Measurements from ENCODE around the gene MIS18BP1. TPM values are rescaled to one million over a fixed set of nuclear protein-coding genes. Genes with fewer than 3 reads are reported as not detected.

MIS18BP1 gene
- total RNA-seq, 3 donors from 2014 or later = 20.4 to 27.7 (median 22.1) TPM

DNA sequence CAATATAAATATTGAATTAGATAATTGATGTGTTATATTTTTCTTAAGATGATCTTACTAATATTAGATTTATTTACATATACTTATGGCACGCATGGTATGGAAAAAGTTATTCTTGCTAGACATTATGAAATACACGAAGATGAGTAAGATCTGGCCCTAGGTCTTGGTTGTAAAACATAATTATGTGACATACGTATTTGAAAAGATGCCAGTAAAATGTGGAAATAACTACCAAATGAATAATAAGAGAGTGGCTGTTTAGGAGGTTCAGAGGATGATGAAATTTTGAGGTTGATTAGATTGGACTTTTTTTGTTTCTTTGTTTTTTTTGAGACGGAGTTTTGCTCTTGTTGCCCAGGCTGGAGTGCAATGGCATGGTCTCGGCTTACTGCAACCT, 75.9 kb downstream of the MIS18BP1 start:
- intact Hi-C loops (cut with DNase I, micrococcal nuclease) = no loop called here
- ATAC-seq (no peak), DNase-seq (no peak)
- Histone ChIP-seq H3K4me3 (no peak overlapping the region), H3K9me3 (no peaks in the 10 kb centered on the region), H3K4me1 (ENCODE audit: low read depth) (no peaks in the 10 kb centered on the region), H3K36me3 (ENCODE audit: low read depth) (no peaks in the 10 kb centered on the region)
- TF ChIP-seq, protein P1, sequence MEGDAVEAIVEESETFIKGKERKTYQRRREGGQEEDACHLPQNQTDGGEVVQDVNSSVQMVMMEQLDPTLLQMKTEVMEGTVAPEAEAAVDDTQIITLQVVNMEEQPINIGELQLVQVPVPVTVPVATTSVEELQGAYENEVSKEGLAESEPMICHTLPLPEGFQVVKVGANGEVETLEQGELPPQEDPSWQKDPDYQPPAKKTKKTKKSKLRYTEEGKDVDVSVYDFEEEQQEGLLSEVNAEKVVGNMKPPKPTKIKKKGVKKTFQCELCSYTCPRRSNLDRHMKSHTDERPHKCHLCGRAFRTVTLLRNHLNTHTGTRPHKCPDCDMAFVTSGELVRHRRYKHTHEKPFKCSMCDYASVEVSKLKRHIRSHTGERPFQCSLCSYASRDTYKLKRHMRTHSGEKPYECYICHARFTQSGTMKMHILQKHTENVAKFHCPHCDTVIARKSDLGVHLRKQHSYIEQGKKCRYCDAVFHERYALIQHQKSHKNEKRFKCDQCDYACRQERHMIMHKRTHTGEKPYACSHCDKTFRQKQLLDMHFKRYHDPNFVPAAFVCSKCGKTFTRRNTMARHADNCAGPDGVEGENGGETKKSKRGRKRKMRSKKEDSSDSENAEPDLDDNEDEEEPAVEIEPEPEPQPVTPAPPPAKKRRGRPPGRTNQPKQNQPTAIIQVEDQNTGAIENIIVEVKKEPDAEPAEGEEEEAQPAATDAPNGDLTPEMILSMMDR (IDR thresholded peaks at IDR 0.05) = no peak

DNA sequence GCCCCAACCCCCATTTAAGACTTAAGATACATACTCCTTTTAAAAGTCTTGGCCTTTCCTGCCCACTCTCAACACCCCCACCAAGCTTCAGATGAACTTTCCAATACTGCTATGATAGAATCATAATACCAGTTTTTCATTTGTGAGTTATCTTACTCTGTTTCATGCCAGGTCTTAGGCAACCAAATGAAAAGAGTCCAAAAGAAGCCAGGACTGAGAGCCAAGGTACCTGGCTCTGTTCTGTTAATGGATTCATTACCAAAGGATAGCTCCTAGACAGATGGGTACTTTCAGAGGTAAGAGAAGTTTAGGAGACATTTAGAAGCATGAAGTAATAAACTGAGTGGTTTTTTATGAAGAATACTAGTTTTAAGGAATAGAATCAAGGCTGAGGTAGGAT, 83.1 kb downstream of the MIS18BP1 start:
- Histone ChIP-seq H3K4me3 (no peak overlapping the region), H3K4me1 (ENCODE audit: low read depth) (no peaks in the 10 kb centered on the region), H3K36me3 (ENCODE audit: low read depth) (no peaks in the 10 kb centered on the region), H3K9me3 (no peaks in the 10 kb centered on the region)
- ATAC-seq (no peak), DNase-seq (no peak)
- TF ChIP-seq, protein P1 (IDR thresholded peaks at IDR 0.05) = no peak
- intact Hi-C loops (cut with DNase I, micrococcal nuclease) = no loop called here

DNA sequence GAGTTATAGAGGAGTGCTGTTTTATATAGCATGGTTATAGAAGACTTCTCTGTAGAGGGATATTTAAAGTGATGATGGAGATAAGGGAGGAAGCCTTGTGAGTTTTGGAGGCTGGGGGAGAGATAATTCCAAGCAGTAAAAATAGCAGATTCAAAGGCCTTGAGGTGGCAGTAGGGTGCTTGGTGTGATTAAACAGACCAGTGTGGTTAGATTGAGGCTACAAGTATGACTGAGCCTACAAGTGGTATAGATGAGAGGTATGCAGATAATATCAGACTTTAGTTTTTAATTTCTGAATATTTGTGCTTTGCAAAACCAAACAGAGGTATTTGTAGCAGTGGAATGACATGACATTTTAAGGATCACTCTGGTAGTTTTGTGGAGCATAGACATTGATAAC, 96.9 kb downstream of the MIS18BP1 start:
- ATAC-seq (no peak), DNase-seq (no peak)
- intact Hi-C loops (cut with DNase I, micrococcal nuclease) = no loop called here
- TF ChIP-seq, protein P1 (IDR thresholded peaks at IDR 0.05) = no peak
- no peaks in the 10 kb centered on the region for H3K9me3 ChIP-seq
- H3K4me3 ChIP-seq = no peak overlapping the region
- H3K36me3 ChIP-seq (ENCODE audit: low read depth) = no peaks in the 10 kb centered on the region
- H3K4me1 ChIP-seq (ENCODE audit: low read depth) = no peaks in the 10 kb centered on the region

Other genes starting within 250 kb of the MIS18BP1 start
- gene PRPF39, start 169.1 kb downstream of the MIS18BP1 start, total RNA-seq = 10 to 100 TPM; 25.9 to 38.4 (median 35.4) TPM
- 10 to 100 TPM; 46.2 to 51.7 (median 46.2) TPM for gene FKBP3, start 118.7 kb downstream of the MIS18BP1 start, total RNA-seq
- gene FANCM, start 117.3 kb downstream of the MIS18BP1 start, total RNA-seq = 1 to 10 TPM; 3.2 to 5.7 (median 3.6) TPM